Activated T-helper 9 cell treated with anti-CD3 and anti-CD28 coated beads, Interleukin-2, amount 50 U/mL, for 16 hours (primary cell): Measurements from ENCODE around the gene CAP1.
A peak's percentile ranks its signal among the peaks of the same experiment; 100 is the strongest.
"Not testable (repeated sequence)": the region's sequence is repeated elsewhere in the genome, so short reads cannot be mapped to it uniquely, and the experiment has no call there.

Experiments
- DNase-seq: peaks from one replicate; pipeline ENCODE4 v3.0.0-alpha.2; 2020; ENCODE audit warnings: low read depth

CAP1 gene

GRCh38 chr1:40040511-40041465 is at the start of gene CAP1:
Gene CAP1, plus strand, starts transcription at chr1:40040729. Its CDS starts 18,618 bp downstream, at chr1:40059347.
- peak; percentile 100 for DNase-seq

- DNase-seq: no peak
Measured at GRCh38 chr1:39992234-39992633, 48.3 kb upstream of the CAP1 start.

- DNase-seq: no peak
Measured at GRCh38 chr1:39992888-39993287, 47.6 kb upstream of the CAP1 start.

GRCh38 chr1:39995973-39996393 is 44.5 kb upstream of the CAP1 start:
- DNase-seq: no peak

- DNase-seq: no peak
Measured at GRCh38 chr1:39996396-39997004, 44.0 kb upstream of the CAP1 start.

GRCh38 chr1:40001456-40001855 is 39.1 kb upstream of the CAP1 start:
- DNase-seq: no peak

- no peak for DNase-seq
Measured at GRCh38 chr1:40003156-40004093, 37.1 kb upstream of the CAP1 start.

GRCh38 chr1:40004857-40005256 is 35.7 kb upstream of the CAP1 start:
- no peak for DNase-seq

- not testable (repeated sequence) for DNase-seq
Measured at GRCh38 chr1:40007481-40008034, 33.0 kb upstream of the CAP1 start.

- DNase-seq: no peak
Measured at GRCh38 chr1:40011198-40011597, 29.3 kb upstream of the CAP1 start.

- no peak for DNase-seq
Measured at GRCh38 chr1:40014253-40014706, 26.2 kb upstream of the CAP1 start.

GRCh38 chr1:40014812-40015594 is 25.5 kb upstream of the CAP1 start:
- DNase-seq: no peak

GRCh38 chr1:40017951-40018575 is 22.5 kb upstream of the CAP1 start:
- DNase-seq: no peak

GRCh38 chr1:40020447-40021085 is 20.0 kb upstream of the CAP1 start:
- no peak for DNase-seq

GRCh38 chr1:40023379-40023944 is 17.1 kb upstream of the CAP1 start:
- DNase-seq: no peak

- DNase-seq: no peak
Measured at GRCh38 chr1:40024671-40025070, 15.9 kb upstream of the CAP1 start.

- DNase-seq: no peak
Measured at GRCh38 chr1:40027647-40028046, 12.9 kb upstream of the CAP1 start.

- no peak for DNase-seq
Measured at GRCh38 chr1:40029608-40030007, 10.9 kb upstream of the CAP1 start.

- DNase-seq: no peak
Measured at GRCh38 chr1:40030528-40031135, 9.9 kb upstream of the CAP1 start.
